DMS153 treated with DMSO at 0.1 percent for 48 hours (cell line): Measurements from ENCODE around the gene CTSL.
"Not testable (repeated sequence)": the region's sequence is repeated elsewhere in the genome, so short reads cannot be mapped to it uniquely, and the experiment has no call there.

Experiments used
- DNase-seq: peaks from one replicate; lab custom pipeline; 2025; ENCODE audit not compliant: unreplicated experiment; lab: John Stamatoyannopoulos, UW

CTSL gene

DNA sequence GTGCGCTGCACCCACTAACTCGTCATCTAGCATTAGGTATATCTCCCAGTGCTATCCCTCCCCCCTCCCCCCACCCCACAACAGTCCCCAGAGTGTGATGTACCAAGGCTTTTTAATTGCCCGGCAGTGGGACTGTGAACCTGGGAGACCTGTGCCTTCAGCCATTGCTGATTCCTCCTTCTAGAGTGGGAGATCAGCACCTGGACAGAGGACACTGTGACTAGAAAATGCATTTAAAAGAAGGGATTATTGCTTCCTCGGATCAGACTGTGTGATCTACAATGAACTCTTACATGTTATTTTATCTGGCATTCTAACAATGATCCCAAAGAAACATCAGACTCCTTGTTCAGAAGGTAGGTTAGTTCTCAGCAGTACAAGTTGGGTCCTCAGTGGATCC, 25.9 kb downstream of the CTSL start:
- no peak for DNase-seq

DNA sequence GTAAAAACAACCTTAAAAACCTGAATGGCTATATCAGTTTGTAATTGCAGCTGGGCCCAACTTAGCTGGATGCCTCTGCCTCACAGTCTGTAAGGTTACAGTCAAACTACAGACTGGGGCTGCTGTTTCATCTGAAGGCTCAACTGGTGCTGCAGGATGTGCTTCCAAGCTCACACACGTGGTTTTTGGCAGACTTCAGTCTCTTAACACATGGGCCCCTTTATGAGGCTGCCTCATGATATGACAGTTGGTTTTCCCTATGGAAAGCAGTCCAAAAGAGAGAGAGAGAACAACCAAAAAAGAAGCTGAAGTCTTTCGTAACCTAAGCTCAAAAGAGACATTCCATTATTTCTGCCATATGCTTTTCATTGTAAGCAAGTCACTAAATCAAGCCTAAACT, 27.4 kb downstream of the CTSL start:
- DNase-seq: no peak

DNA sequence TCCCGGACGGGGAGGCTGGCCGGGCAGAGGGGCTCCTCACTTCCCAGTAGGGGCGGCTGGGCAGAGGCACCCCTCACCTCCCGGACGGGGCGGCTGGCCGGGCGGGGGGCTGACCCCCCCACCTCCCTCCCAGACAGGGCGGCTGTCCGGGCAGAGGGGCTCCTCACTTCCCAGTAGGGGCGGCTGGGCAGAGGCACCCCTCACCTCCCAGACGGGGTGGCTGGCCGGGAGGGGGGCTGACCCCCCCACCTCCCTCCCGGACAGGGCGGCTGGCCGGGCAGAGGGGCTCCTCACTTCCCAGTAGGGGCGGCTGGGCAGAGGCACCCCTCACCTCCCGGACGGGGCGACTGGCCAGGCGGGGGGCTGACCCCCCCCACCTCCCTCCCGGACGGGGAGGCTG, 32.4 kb downstream of the CTSL start:
- DNase-seq: not testable (repeated sequence)

DNA sequence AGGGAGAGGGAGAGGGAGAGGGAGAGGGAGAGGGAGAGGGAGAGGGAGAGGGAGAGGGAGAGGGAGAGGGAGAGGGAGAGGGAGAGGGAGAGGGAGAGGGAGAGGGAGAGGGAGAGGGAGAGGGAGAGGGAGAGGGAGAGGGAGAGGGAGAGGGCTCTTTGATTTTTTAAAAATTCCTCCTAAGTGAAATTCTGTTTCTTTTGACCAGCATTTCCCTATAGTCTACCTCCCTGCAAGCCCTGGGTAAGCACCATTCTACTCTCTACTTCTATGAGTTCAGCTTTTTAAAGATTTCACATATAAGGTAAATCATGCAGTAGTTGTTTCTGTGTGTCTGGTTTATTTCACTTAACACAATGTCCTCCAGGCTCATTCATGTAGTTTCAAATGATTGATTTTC, 34.1 kb downstream of the CTSL start:
- DNase-seq: not testable (repeated sequence)

DNA sequence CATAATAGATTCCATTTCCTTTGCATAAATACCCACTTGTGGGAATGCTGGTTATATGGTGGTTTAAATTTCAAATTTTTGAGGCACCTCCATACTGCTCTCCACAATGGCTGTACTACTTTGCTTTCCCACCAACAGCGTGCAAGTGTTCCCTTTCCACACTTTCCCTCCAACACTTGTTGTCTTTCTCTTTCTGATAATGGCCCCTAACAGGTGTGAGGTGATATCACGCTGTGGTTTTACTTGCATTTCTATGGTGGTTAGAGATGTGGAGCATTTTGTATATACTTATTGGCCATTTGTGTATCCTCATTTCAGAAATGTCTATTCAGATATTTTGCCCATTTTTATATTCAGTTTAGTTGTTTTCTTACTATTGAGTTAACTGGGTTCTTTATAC, 34.6 kb downstream of the CTSL start:
- no peak for DNase-seq

DNA sequence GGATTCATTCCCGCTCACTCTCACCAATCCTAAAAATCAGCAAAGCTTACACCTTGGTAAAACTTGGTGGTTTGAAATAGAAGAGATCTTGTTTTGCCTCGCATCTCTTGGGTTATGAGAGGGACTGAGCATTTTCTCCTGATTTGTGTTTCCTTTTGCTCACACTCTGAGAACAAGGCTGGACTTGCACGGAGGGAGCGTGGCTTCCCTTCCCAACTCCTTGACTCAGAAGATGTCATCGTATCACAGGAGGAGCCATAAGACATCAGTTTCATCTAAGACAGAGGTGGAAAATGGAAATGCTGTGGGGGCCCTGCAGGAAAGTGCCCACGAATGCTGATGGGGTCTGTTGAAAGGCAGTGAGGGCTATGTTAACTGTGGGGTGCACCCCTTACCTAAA, 37.4 kb downstream of the CTSL start:
- no peak for DNase-seq

DNA sequence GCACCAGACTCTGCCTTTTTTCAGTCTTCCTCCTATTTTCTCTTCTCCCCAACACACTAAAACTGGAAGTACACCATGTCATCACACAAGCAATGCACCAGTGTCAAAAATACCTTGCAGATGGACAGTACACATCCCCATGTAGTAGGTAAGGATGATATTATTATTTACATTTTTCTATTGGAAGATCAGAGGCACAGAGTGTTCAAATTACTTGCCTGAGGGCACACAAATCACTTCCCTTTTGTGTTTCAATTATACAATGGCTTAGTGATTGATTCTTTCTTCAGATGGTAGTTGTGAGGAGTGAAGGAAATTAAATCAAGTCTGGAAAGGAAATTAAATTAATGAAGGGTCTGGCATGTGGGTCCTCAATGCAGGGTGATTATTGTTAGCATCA, 39.6 kb downstream of the CTSL start:
- DNase-seq: no peak

DNA sequence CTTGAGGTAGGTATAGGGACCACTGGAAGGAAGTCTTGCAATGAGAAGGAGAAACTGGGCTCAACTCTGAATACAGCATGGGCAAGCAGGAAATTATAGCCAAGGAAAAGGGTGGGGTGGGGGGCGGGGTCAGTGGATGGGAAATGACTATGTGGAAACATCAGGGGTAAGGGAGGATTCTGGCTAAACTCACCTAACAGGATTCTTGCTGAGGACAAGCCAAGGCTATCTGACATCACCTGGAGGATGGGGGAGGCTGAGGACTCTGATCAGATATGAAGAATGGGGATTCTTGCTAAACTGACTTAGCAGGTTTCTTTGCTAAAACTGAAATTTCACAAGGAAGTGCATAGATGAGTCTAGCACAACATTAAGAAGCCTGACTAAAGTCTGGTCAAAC, 40.8 kb downstream of the CTSL start:
- no peak for DNase-seq

DNA sequence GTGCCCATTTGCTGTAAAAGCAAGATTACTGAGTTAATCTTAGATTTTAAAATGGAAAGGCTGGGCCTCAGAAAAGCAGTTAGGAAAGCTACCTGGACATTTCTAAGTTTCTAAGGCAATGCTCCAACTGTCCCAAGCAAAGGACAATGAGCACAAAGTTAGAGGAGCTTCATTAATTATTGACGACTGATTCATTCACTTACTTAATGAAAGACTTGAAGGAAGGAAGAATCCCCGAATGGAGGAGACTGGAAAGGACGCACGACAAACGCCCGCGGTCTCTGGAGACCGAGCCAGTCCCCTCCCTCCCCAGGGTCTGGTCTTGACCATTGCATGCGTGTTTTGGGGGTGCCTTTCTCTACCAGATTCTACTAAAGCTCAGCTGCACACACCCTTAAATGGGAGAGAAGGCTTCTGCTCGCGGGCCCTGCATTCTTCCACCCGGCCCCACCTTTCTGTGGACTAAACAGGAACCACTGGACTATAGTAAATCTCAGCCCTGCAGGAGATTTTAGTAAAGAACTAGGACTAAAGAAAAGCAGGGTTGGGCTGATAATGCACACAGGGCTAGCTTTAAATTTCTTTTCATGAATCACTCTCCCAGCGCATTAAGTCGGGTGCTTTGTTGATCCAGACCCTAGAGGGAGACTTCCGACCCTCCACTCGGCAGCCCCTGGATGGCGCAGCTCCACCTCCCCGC, 44.8 kb downstream of the CTSL start:
- no peak for DNase-seq

DNA sequence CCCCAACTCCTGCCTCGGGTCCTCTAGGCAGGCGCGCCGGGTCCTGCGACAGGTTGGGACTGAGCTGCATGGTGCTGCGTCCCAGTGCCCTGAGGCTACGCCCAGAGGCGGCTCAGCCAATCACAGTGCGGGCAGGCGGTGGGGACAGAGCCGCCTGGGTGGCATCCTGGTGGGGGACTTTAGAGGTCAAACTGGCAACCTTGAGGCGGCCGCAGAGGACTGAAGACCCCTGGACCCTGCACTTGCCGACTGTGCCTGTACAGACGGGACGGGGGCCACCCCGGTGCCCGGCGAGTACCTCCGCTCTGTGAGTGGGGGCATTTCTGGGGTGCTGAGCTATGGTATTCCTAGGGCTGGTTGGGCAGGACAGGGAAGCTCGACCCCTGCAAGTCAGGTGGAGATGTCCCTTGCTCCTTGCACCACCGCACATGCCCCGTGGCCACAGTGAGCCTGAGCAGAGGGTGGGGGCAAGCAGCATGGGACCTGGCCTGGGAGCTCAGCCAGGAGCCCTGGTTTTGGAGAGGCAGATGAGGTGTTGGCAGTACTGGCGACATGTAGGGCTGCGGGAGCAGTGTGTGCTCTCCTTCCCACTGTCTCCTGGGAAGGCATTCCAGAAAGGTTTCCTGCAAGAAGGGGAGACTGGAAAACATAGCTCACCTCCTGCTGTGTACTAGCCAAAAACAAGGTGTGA, 45.5 kb downstream of the CTSL start:
- DNase-seq: no peak

DNA sequence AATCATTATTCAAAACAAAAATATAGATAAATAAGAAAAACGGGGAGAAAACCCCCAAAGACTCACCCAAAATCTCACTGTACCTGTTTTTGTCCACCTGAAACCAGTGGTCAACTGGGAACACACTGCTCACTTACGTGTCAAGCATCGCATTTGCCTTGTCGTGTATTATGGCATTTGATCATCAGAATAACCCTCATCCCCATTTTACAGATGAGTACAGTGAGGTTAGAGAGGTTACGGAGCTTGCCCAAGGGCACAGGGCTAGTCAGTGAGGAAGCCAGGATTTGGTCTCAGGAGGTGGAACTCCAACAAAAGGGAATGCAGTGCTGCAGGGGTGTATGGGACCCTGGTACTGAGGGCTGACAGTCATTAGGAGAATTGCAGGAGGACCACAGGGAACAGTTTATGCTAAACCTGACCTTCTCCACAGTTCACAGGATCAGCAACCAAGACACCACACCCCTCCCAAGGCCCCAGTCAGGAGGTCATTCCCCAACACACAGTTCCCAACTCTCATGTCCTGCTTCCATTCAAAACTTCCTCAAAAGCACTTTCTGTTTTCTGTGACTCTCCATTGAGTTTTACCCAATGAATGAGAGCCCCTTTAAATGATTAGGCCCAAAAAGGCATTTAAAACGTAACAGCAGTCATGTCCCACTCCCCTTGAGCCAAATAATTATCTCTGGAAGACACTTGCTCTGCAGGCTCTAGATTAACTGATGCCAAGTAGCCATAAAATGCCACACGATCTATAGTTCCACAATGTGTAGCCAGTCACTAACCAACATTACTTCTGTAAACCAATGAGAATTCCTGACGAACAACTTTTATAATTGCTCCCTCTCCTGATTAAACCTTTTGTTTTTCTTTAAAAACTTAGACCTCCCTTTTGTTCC, 50.8 kb downstream of the CTSL start:
- no peak for DNase-seq

DNA sequence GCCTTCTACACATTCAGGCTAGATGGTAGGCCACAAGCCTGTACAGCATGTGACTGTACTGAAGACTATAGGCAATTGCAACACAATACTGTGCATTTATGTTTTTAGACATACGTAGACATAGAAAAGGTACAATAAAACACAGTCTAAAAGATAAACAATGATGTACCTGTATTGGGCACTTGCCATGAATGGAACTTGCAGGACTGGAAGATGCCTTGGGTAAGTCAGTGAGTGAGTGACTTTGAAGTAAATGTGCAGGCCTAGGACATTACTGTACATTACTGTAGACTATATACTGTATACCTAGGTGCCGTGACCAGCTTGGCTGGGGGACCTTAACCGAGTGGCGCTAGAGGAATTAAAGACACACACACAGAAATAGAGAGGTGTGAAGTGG, 53.1 kb downstream of the CTSL start:
- no peak for DNase-seq
